DND-41 (cell line): ENCODE data around the gene DCST1.
"Not testable (repeated sequence)": the region's sequence is repeated elsewhere in the genome, so short reads cannot be mapped to it uniquely, and the experiment has no call there.

Experiments used
- ATAC-seq: fragments of 200-7000 bp; cut with Tn5 transposase; 3 replicates; pipeline ENCODE4 v1.9.1; 2021; ENCODE audit warnings: low read depth; ENCODE audit not compliant: insufficient read depth
- DNase-seq: peaks from one replicate; pipeline ENCODE4 v3.0.0-alpha.2; 2020
- H2AFZ ChIP-seq: 2 replicates; pipeline ENCODE4 v1.6.0; 2012; ENCODE audit warnings: low read depth, low read length
- H3K27ac ChIP-seq: 2 replicates; pipeline ENCODE4 v1.5.1; 2012; ENCODE audit warnings: low read length, inconsistent platforms
- H3K27me3 ChIP-seq: fragments of 200-600 bp; sonication (generic); 2 replicates; pipeline ENCODE4 v1.6.0; 2012; ENCODE audit warnings: low read length, mild to moderate bottlenecking, inconsistent platforms; ENCODE audit not compliant: insufficient read depth, poor library complexity
- H3K36me3 ChIP-seq: 2 replicates; pipeline ENCODE4 v1.5.1; 2012; ENCODE audit warnings: low read length, inconsistent platforms; ENCODE audit not compliant: insufficient read depth
- H3K4me1 ChIP-seq: 2 replicates; pipeline ENCODE4 v1.5.1; 2012; ENCODE audit warnings: mild to moderate bottlenecking, low read length; ENCODE audit not compliant: insufficient read depth
- H3K4me2 ChIP-seq: 2 replicates; pipeline ENCODE4 v1.6.0; 2012; ENCODE audit warnings: mild to moderate bottlenecking, moderate library complexity, low read length, inconsistent platforms; ENCODE audit not compliant: insufficient read depth
- H3K4me3 ChIP-seq, 2 experiments: fragments of 200-600 bp in 1 of 2; shearing (Covaris generic) in 1 of 2; 2 replicates each; pipeline ENCODE4 v1.5.1; 2012 to 2016; ENCODE audit warnings: inconsistent platforms in 2 of 2, low read length in 2 of 2, mild to moderate bottlenecking in 2 of 2, low read depth in 1 of 2, moderate library complexity in 1 of 2
- H3K79me2 ChIP-seq: 2 replicates; pipeline ENCODE4 v1.6.0; 2012; ENCODE audit warnings: low read length, inconsistent platforms; ENCODE audit not compliant: insufficient read depth
- H3K9ac ChIP-seq: 2 replicates; pipeline ENCODE4 v1.6.0; 2012; ENCODE audit warnings: low read depth, mild to moderate bottlenecking, inconsistent platforms, low read length, moderate library complexity
- H3K9me3 ChIP-seq: 2 replicates; pipeline ENCODE4 v1.5.1; 2012; ENCODE audit warnings: low read length, moderate library complexity, mild to moderate bottlenecking, inconsistent platforms; ENCODE audit not compliant: insufficient read depth, severe bottlenecking
- H4K20me1 ChIP-seq: 2 replicates; pipeline ENCODE4 v1.6.0; 2012; ENCODE audit warnings: low read length; ENCODE audit not compliant: insufficient read depth
- CTCF ChIP-seq: IDR thresholded peaks from 2 replicates; pipeline ENCODE4 v1.5.1; 2012; ENCODE audit warnings: borderline replicate concordance, low read length, moderate library complexity, mild to moderate bottlenecking; ENCODE audit not compliant: poor library complexity, severe bottlenecking; ENCODE audit errors: extremely low read depth
- EZH2 ChIP-seq: IDR thresholded peaks from 3 replicates; pipeline ENCODE4 v1.6.1; 2012; ENCODE audit warnings: borderline replicate concordance, low read depth, mild to moderate bottlenecking, moderate library complexity, low read length, inconsistent platforms; ENCODE audit not compliant: severe bottlenecking

The DCST1 gene, protein sequence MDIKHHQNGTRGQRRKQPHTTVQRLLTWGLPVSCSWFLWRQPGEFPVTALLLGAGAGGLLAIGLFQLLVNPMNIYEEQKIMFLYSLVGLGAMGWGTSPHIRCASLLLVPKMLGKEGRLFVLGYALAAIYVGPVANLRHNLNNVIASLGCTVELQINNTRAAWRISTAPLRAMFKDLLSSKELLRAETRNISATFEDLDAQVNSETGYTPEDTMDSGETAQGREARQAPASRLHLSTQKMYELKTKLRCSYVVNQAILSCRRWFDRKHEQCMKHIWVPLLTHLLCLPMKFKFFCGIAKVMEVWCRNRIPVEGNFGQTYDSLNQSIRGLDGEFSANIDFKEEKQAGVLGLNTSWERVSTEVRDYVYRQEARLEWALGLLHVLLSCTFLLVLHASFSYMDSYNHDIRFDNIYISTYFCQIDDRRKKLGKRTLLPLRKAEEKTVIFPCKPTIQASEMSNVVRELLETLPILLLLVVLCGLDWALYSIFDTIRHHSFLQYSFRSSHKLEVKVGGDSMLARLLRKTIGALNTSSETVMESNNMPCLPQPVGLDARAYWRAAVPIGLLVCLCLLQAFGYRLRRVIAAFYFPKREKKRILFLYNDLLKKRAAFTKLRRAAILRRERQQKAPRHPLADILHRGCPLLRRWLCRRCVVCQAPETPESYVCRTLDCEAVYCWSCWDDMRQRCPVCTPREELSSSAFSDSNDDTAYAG

DNA sequence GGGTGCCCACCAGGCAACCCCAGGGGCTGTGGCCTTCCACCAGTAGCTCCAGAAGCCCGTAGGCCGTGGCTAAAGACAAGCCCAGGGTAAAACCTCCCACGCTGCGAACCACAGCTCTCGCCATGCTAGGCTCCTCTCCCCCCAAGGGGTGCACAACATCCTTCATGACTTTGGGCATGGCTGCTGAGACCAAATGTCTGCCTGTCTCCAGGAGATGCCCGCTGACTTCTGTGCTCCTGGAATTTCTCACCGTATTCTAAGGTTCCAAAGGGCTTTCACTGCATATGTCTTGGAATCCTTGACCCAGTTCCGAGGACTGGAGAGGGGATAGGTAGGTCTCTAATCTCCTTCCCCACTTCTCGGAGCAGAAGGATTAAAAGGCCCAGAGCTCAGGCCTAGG is at the start of gene DCST1, which contains the start of gene DCST2:
Gene DCST1 (plus strand): TSS at position 301 of the 400 bp plus-strand sequence. CDS start 213 bp downstream, outside the sequence.
Gene DCST2 (minus strand): TSS at position 258 of the 400 bp plus-strand sequence. CDS start 80 bp downstream, at position 178.
- Histone ChIP-seq H3K27ac (no peak within 1 kb of the TSS), H3K4me3 (no peak within 1 kb of the TSS), H2AFZ (no peak within 1 kb of the TSS), H3K9me3 (no peaks in the 10 kb centered on the region), H3K27me3 (peaks cover 34% of the 10 kb centered on the region), H3K36me3 (no peaks in the 10 kb centered on the region), H4K20me1 (peaks cover 12% of the 10 kb centered on the region; the same call in 1 of the 2 replicates), H3K79me2 (no peaks in the 10 kb centered on the region), H3K4me1 (no peaks in the 10 kb centered on the region), H3K4me2 (no peak within 1 kb of the TSS), H3K9ac (no peak within 1 kb of the TSS)
- DNase-seq (no peak), ATAC-seq (no peak)
- TF ChIP-seq EZH2 (no peak), CTCF (no peak)

- H2AFZ ChIP-seq, DNase-seq, H3K27ac ChIP-seq, H3K4me3 ChIP-seq, H3K9me3 ChIP-seq, H3K4me2 ChIP-seq, H3K27me3 ChIP-seq, H3K9ac ChIP-seq, ATAC-seq: not testable (repeated sequence)
- peaks cover 27% of the 10 kb centered on the region for H3K79me2 ChIP-seq
- H3K36me3 ChIP-seq, result peaks cover 39% of the 10 kb centered on the region
- peaks cover 34% of the 10 kb centered on the region for H4K20me1 ChIP-seq
- peaks cover 24% of the 10 kb centered on the region for H3K4me1 ChIP-seq
These were observed 46.9 kb upstream of the DCST1 start for GRCh38 chr1:154986736-154987135.

DNA sequence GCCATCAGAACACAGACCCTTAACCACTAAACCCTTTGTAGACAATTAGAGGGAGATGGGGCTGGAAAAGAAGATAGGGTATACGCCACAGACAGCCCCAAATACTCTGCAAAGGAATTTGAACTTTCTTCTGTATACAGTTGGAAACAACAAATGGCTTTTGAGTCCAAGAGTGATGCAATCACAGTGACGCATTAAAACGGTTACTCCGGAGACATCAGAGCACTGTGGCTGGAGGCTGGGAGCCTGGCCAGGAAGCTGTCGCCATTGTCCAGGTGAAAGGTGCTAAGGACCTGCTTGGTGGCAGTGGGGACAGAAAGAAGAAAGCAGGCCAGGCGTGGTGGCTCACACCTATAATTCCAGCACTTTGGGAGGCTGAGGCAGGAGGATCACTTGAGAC is 46.3 kb upstream of the DCST1 start:
- ATAC-seq (no peak), DNase-seq (no peak)
- Histone ChIP-seq H3K4me3 (no peak overlapping the region), H3K27ac (no peak overlapping the region), H3K9me3 (no peaks in the 10 kb centered on the region), H3K4me1 (peaks cover 18% of the 10 kb centered on the region), H4K20me1 (peaks cover 34% of the 10 kb centered on the region), H3K79me2 (peaks cover 25% of the 10 kb centered on the region), H3K9ac (no peak overlapping the region), H3K27me3 (no peaks in the 10 kb centered on the region), H3K36me3 (peaks cover 39% of the 10 kb centered on the region), H2AFZ (no peak overlapping the region), H3K4me2 (no peak overlapping the region)
- TF ChIP-seq CTCF (no peak), EZH2 (no peak)
